ENCODE data around the gene TTC3.

TTC3 gene

DNA sequence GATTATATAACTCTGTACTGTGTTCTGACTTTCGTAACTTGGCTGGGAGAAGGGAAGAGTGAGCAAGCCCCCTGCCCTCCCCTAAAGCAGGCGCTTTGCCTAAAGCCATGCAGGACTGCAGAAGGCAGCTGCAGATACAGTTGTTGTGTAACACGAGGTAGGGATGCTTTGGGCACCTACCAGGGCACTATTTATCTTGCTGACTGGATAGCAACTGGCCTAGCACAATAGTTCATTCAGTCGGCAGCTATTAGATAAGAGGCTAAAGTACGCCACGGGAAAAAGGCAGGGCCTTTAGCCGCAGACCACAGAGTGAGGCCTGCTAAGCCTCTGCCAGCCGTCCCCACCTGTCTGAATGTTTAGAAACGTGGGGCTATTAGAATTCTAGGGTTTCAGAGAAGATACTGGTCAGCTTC is 80.9 kb downstream of the TTC3 start:
- peak; percentile 97 for DNase-seq

DNA sequence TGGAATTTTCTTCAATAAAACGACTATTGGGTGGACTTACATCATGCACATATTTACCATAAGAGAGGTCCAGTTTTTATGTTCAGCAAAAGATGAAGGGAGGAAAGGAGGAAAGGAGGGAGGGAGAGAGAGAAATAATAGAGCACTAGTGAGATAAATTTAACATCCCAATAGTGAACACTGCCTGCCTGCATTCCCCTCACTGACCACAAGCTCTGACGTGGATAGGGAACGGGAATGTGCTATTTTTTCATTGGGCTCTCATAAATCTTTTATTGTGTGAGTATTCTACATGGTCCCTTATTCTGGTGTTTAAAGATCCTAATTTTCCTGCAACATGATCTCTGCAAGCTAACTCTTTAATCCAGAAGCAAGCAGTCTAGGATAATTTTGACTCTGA is 82.1 kb downstream of the TTC3 start:
- DNase-seq = no peak

DNA sequence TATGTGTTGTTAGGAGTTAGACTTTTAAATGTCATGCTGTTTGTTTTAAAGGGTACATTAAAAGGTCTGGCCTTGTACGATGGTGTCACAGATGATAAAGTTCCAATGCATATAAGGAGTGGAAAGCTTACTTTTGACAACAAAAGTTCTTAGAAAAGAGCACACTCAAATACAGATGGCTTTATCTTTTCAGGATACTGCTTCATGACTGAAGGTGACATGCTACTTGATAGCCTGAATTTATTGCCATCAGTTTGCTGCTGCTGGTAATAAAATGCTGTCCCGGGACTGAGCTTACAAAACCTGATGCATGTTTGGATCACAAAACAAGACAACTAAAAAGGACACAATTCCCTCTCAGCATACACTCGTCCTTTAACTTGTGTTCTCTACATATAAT is 84.9 kb downstream of the TTC3 start:
- no peak for DNase-seq

DNA sequence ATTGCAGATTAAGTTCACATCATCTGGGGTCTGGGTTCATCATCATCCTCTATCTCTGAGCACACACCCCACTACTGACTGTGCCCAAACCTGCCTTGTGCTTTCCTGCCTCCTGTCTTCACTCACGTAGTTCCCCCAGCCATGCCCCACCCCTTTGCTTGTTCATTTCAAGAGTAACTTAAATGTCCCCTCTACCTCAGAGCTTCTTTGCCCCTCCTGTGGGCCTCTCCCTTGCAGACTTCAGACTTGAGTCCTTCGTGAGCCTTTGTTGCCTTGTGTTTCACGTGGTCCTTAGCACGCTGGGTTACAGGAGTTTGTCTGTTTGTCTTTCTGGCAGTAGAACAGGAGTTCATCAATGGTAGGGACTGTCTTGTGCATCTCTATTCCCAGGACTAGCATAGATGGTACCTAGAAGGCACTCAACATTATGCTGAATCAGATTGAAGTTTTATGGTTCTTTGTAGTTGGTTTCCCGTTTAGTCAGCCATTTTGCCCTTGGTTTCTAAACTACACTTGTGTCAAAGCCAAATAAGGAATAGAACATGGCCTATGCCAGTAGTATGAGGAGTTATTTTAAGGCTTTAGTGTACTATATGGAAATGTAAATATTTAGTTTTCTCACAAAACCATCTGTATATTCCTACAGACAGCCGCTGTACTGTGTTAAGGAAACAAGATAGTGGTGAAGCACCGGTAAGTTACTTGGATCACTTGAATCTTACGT is 86.2 kb downstream of the TTC3 start:
- no peak for DNase-seq

DNA sequence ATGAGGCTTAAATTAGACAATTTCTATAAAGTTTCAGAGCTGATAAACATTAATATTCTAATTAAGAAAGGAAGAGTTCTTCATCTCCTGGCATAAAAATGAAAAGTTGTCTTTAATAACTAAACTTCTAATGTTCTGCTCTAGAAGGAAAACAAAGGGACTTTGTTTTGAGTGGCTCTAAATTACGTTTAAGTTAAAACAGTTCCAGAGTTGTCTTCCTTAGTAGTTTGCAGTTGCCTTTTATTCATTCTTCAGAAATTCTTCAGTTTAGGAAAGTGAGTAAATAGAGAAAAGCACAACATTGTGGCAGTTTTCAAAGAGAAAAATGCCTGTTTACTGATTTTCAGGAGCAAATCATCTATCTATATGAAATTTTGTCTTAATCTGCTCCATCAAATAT is 86.9 kb downstream of the TTC3 start:
- DNase-seq = no peak

DNA sequence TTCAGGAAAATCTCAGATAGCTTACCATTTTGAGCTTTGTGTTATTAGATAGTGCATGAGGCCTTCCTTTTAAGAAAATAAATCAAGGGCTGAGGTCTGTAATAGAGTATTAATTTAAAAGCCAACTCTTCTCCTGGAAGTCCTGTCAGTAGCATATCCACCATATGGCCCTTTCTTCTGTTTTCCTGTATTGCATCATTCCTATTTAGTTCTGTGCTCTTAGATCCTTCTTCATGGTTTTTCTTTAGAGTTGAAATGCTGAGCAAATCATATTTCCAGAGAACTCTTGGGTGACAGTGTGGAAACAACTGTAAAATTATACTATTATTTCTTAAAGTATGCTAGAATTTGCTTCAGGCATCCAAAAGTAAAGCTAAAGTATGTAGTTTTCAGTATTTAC is 91.7 kb downstream of the TTC3 start:
- DNase-seq = no peak

DNA sequence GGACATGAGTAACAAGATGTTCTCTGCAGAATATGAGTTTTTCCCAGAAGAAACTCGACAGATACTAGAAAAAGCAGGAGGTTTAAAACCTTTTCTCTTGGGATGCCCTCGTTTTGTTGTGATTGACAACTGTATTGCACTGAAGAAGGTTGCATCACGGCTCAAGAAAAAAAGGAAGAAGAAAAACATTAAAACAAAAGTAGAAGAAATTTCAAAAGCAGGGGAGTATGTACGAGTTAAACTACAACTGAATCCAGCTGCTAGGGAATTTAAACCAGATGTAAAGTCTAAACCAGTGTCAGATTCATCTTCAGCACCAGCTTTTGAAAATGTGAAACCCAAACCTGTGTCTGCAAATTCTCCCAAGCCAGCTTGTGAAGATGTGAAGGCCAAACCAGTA is 92.5 kb downstream of the TTC3 start:
- no peak for DNase-seq

DNA sequence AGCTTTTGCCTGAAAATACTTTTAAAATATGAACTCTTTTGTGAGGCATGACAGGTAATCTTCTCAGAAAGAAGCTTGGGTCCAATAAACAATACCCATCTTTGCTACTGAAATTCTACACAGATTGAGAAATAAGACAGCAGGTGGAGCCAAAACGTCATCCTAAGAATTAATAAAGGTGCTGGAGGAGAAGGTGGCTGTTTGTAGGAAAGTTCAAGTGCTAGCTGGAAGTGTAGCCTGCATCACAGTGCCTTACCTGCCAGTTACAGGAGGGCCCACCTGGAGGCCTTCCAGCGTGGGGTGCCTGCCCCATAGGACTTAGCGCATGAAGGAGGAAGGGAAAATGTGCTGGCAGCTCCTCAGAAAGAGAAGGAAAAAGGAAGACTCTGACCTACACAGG is 93.7 kb downstream of the TTC3 start:
- peak; percentile 25 for DNase-seq

DNA sequence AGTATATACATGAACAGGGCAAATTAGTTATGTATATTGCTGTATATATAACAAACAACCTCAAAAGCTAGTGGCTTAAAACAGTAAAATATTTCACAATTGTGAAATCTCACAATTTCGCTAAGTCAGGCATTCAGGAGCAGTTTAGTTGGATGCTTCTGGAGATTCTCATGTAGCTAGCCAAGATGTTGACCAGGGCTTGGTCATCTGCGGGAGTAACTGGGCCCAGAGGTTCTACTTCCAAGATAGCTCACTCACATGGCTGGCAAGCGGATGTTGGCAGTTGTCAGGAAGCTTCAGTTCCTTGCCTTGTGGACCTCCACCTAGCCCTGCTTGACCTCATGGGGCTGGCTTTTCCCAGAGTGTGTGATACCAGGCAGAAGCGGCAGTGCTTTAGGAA is 95.6 kb downstream of the TTC3 start:
- no peak for DNase-seq

DNA sequence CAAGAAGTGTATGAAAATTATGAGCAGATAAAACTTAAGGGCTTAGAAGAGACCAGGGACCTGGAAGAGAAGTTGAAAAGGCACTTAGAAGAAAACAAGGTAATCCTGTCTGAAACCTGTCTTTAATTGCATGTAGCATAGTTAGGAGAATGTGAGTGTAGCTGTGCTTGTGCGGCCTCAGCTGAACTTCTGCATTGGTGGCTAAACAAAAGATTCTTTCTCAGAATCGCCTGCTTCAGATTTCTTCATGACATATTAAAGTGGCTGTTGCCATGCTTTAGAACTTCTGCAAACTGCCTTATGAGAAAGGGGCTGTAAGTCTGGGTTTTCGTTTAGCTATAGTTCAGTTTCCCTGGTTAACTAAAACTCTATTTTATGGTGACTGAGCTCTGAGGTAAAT is 99.6 kb downstream of the TTC3 start:
- DNase-seq = no peak

DNA sequence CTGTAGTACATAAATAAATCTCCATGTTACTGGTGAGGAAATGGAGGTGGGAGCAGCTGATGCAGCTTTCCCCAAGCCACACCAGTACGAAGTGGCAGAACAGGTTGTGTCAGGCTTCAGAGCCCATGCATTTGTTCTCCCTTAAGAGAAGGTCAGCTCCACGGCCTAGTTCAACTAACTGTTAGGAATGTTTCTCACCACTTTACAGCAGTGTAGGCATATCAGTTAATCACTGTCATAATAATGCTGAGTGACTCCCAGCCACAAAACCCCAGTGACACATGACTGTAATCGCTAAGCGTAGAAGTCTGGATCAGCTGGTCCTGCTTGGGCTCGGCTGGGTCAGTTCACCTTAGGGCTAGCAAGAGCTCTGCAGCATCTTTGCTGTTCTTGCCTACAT is 103.7 kb downstream of the TTC3 start:
- DNase-seq = no peak

DNA sequence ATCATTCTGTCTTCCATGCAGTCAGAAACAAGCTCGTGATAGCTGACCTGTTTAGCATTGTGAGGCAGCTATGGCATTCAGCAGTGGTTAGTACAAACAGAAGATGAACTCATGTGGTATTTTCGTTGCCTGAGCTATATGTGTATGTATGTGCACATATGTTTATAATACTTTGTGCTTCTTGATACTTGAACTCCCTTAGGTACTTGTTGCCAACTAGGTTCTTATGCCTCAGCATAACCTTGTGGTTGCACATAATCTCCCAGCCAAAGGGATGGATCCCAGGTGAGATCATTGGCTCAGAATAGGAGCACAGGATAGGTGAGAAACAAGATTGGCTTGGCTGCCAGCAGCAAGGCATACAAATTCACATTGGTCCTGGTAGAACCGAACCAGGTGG is 108.0 kb downstream of the TTC3 start:
- no peak for DNase-seq

DNA sequence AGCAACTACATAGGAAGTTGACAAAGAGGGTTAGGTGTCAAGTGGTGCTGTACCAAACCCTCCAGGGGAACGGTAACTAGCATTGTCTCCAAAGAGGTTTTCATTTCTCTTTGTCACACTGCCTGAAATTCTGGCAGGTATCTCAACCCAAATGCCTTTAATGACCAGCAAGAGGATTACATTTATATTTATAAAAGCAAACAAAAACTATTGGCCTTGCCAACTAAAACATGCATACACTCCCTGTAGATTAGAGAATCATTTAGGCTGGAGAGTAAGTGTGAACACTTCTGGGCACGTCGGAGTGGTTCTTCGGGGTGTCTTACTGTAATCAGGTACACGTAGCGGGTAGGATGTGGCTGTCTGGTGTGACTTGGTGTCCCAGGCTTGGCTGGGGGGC is 109.2 kb downstream of the TTC3 start:
- no peak for DNase-seq

DNA sequence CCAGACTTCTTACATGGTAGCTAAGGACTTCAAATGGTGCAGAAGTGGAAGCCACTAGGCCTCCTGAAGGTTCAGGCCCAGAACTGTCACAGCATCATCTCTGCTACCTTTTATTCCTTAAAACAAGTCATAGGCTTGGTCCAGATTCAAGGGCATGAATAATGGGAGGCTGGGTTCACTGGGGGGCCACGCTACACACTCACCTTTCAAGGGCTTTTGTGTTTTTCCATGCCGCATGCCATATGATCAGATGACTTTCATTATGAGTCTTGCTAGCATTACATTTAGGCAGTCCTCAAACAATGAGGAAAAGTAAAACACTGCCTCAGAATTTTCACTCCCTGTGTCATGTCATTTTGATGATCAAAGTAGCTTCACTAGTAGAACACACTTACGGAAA is 110.7 kb downstream of the TTC3 start:
- no peak for DNase-seq

DNA sequence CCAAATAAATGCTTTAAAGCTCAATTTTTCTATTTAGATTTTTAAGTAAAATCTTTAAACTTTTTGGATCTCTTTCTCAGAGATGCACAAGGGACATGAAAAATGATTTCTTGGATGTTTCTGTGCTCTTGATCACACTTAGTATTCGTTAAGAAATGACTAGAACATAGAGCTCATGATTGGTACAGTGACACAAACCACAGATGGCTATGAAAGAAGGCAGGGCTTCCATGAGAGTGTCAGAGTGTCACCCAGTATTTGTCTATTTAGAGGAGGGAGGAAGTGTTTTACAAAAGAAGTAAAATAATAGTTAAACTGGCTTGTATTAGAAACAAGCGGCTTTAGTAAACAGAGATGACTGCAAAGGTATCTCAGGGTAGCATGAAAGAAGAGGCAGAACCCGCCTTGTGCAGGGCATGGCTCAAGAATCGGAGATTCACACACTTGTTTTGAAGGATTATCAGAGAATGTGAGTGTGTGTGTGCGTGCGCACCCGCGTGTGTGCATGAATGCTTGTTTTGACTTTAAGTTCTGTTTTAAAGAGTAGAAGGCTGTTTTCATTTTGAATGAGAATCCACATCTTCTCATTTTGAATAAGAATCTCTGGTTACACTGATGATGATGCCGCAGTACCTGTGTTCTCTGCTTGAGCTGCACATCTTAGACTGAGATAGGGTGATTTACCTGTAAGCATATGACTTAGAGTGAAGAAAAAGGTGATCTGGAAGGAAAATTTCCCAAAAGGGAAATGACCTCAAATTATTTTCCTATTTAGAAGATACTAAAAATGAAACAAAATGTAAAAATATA is 111.9 kb downstream of the TTC3 start:
- no peak for DNase-seq

DNA sequence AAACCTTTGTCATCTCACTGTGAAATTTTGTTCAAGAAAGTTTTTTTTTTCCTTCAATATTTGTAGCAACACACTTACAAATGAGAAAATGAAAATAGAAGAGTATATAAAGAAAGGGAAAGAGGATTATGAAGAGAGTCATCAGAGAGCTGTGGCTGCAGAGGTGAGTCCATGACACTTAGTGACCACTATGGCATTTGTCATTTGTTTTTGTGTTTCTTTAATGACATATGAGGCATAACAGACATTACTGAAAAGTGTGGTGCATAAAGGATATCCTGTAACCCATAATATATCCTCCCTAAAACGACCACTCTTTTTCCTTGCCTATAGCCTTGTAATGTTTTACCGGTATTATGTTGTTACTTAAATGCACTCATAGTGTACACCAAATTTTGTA is 113.9 kb downstream of the TTC3 start:
- DNase-seq = no peak

DNA sequence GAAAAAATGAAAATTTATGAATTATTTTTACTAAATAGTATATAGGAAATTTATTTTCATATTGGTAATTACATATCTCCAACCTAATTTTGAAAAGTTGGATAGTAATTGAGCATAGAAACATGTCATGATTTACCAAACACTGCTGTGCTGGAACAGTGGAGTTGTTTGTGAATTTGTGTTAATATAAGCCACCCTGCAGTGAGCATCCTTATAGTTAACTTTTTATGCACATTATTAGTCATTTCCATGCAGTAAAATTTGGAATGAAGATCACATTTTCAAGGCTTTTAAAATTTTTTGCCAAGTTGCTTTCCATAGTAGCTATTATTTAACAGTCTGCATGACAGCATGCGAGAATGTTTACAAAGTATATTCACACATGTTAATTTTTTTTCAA is 115.8 kb downstream of the TTC3 start:
- no peak for DNase-seq

DNA sequence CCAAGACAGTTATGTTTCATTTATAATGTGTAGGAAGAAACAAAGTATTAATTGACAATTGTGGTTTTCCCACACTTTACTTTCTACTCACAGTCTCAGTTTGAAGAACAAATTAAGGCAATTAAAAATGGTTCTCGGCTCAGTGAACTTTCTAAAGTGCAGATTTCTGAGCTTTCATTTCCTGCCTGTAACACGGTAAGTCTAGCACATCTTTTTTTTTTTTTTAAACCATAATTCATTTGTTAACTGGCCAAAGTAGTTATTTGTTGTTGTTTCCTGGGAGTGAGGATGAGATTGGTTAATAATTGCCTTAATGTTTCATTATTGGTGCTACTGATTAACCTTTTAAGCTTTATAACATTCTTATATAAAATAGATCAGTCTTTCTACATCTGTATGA is 119.0 kb downstream of the TTC3 start:
- DNase-seq = no peak

DNA sequence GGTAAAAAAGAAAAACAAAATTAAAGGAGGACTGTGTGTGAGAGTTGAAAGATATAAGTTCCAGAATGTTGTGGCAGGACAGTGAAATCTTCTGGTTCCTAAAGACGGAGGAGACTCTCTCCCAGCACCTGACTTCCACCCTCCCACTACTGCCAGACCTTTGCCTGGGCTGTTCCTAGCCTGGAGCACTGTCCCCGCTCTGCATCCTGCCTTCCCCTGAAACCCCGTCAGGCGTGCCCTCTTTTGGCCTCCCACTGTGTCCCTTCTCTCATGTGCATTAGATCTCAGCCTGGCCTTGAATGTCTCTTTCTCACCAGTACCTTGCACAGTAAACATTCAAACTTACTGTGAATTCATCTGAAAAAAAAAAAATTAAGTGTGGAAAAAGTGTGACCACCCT is 120.0 kb downstream of the TTC3 start:
- DNase-seq = no peak

DNA sequence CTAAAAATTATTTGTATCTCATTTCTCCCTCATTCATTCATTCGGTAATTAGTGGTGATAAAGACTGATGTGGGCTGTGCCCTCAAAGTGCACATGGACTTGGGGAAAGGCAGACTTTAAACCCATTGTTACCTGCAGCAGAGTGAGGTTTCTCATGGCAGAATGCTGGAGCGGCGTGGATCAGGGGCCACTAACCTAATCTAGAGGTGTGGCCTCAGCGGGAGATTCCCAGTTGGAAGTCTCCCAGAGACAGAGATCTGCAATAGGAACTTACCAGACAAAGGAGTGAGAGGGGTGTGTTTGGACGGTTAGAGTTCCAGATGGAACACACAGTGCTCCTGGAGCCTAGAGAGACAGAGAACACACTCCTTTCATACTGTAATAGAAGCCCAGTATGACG is 120.6 kb downstream of the TTC3 start:
- no peak for DNase-seq

DNA sequence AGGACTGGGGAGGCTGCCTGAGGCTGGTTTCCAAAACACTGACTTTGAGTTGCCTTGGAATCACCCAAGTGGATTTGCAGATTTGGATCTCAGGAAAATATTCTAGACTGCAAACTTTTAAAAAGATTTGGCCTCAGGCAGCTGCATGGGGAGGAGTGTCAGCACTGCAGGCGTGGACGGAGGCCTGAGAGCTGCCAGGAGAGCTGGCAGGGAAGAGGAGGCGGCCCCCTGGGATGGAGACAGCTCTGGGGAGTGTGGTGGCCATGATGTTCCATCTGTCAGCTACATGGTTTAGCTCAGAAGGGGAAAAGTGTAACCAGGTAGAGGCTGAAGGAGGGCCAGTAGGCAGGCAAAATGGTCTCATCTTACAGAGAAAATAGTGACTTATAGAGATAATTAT is 122.0 kb downstream of the TTC3 start:
- DNase-seq = no peak

DNA sequence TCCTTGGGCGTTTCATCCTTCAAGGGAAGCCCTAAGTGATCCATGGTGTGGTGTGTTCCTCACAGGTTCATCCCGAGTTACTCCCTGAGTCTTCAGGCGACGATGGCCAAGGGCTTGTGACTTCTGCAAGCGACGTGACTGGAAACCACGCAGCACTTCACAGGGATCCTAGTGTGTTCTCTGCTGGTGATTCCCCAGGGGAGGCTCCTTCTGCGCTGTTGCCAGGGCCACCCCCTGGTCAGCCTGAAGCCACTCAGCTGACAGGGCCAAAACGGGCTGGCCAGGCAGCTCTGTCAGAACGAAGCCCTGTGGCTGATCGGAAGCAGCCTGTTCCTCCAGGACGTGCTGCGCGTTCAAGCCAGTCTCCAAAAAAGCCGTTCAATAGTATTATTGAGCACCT is 122.6 kb downstream of the TTC3 start:
- DNase-seq = no peak

DNA sequence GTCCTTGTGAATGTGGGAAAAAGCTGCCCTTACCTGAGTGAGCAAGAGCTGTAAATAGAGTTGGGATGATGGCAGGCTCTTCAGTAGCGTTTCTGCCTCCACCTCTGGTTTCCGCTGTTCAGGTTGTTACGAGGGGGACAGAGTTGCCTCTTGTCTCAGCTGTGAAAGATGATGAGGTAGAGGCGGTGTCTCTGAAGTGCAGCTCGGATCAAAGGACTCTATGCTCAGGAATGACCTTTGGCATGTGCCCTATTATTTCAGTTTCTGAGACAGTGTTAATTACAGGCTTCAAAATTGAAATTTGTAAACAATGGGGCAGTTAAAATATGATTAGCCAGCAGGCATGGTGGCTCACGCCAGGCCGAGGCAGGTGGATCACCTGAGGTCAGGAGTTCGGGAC is 123.8 kb downstream of the TTC3 start:
- no peak for DNase-seq

DNA sequence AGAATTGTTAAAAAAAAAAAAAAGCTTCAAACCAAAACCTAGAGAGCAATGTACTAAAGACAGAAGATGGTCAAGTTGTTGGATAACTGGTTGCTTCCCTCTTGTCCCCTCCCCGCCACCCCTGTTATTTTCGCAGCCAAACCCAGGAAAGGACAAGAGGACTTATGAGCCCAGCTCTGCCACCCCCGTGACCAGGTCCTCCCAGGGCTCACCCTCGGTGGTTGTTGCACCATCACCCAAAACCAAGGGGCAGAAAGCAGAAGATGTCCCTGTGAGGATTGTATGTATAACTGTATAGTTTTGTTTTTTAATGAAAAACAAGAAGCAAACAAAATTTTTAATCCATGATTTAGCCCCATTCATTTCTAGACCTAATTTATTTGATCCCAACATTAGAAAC is 124.7 kb downstream of the TTC3 start:
- no peak for DNase-seq

Measured in NCI-H226 (cell line).